ENCODE measurements around the gene SLC2A13.

The SLC2A13 gene

GRCh38 chr12:39883411-39883810 is 222.5 kb downstream of the SLC2A13 start:
- no peaks in the 10 kb centered on the region for H3K27me3 ChIP-seq
- H3K4me1 ChIP-seq: no peaks in the 10 kb centered on the region
- H3K27ac ChIP-seq: no peak overlapping the region
- H3K9me3 ChIP-seq (replicated peaks in 1 of 11): peaks cover 14 to 17% (median 17%) of the 10 kb centered on the region in 11 experiments
- no peak overlapping the region for H3K4me3 ChIP-seq
- H4K20me1 ChIP-seq: no peaks in the 10 kb centered on the region
- H3K4me2 ChIP-seq: no peak overlapping the region
- no peak for TF ChIP-seq Cebpa-rat (IDR thresholded peaks at IDR 0.05)
- H3K36me3 ChIP-seq: peaks cover 0 to 11% (median 0%) of the 10 kb centered on the region in 11 experiments; a peak in 4 of 22 replicates
- no peak overlapping the region for H3K9ac ChIP-seq

- no peaks in the 10 kb centered on the region for H4K20me1 ChIP-seq
- H3K36me3 ChIP-seq: peaks cover 0 to 11% (median 0%) of the 10 kb centered on the region in 11 experiments; a peak in 4 of 22 replicates
- H3K4me2 ChIP-seq: no peak overlapping the region
- H3K9ac ChIP-seq: no peak overlapping the region
- no peak overlapping the region for H3K4me3 ChIP-seq
- no peak overlapping the region for H3K27ac ChIP-seq
- peaks cover 21 to 30% (median 25%) of the 10 kb centered on the region in 11 experiments for H3K9me3 ChIP-seq (replicated peaks in 1 of 11)
- H3K27me3 ChIP-seq: no peaks in the 10 kb centered on the region
- no peak for TF ChIP-seq Cebpa-rat (IDR thresholded peaks at IDR 0.05)
- no peaks in the 10 kb centered on the region for H3K4me1 ChIP-seq
Observed at GRCh38 chr12:39878753-39879152, 227.1 kb downstream of the SLC2A13 start.

DNA sequence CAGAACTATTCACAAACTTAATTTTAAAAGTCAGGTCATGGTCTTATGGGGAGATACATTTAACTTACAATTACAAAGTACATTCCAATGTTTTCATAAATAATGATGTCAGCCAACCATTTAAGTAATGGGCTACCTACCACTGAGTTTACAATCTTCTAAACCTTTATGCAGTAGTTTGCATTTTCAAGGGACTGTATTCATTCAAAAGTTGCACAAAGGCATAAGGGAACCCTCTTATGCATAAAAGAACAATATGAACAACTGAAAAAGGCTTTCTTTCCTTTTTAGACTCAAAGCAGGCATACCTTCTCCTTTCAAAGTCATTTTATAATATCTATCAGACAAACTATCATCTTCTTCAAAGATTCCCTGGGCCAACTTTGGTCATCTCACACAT is 230.2 kb downstream of the SLC2A13 start:
- no peak for TF ChIP-seq Cebpa-rat (IDR thresholded peaks at IDR 0.05)
- peaks cover 21 to 30% (median 25%) of the 10 kb centered on the region in 11 experiments for H3K9me3 ChIP-seq (replicated peaks in 1 of 11)
- H3K9ac ChIP-seq: no peak overlapping the region
- H3K36me3 ChIP-seq: peaks cover 0 to 11% (median 0%) of the 10 kb centered on the region in 11 experiments; a peak in 4 of 22 replicates
- H3K27me3 ChIP-seq: no peaks in the 10 kb centered on the region
- no peak overlapping the region for H3K27ac ChIP-seq
- H3K4me1 ChIP-seq: no peaks in the 10 kb centered on the region
- no peak overlapping the region for H3K4me2 ChIP-seq
- no peak overlapping the region for H3K4me3 ChIP-seq
- H4K20me1 ChIP-seq: no peaks in the 10 kb centered on the region

- H3K4me2 ChIP-seq: no peak overlapping the region
- H3K4me3 ChIP-seq: no peak overlapping the region
- no peak for TF ChIP-seq Cebpa-rat (IDR thresholded peaks at IDR 0.05)
- H3K36me3 ChIP-seq: peaks cover 0 to 10% (median 0%) of the 10 kb centered on the region in 11 experiments; a peak in 4 of 22 replicates
- no peaks in the 10 kb centered on the region for H3K4me1 ChIP-seq
- no peaks in the 10 kb centered on the region for H4K20me1 ChIP-seq
- peaks cover 20 to 26% (median 22%) of the 10 kb centered on the region in 11 experiments for H3K9me3 ChIP-seq (replicated peaks in 1 of 11)
- H3K27ac ChIP-seq: no peak overlapping the region
- H3K9ac ChIP-seq: no peak overlapping the region
- no peaks in the 10 kb centered on the region for H3K27me3 ChIP-seq
Observed at GRCh38 chr12:39874785-39875184, 231.1 kb downstream of the SLC2A13 start.

GRCh38 chr12:39873065-39873464 is 232.8 kb downstream of the SLC2A13 start:
- H3K27ac ChIP-seq: no peak overlapping the region
- H3K4me1 ChIP-seq: no peaks in the 10 kb centered on the region
- no peak for TF ChIP-seq Cebpa-rat (IDR thresholded peaks at IDR 0.05)
- peaks cover 3 to 9% (median 5%) of the 10 kb centered on the region in 11 experiments; a peak in 19 of 22 replicates for H3K9me3 ChIP-seq (replicated peaks in 1 of 11)
- H3K4me2 ChIP-seq: no peak overlapping the region
- H4K20me1 ChIP-seq: no peaks in the 10 kb centered on the region
- no peak overlapping the region for H3K9ac ChIP-seq
- H3K4me3 ChIP-seq: no peak overlapping the region
- no peaks in the 10 kb centered on the region for H3K27me3 ChIP-seq
- peaks cover 0 to 3% (median 0%) of the 10 kb centered on the region in 11 experiments; a peak in 1 of 22 replicates for H3K36me3 ChIP-seq

DNA sequence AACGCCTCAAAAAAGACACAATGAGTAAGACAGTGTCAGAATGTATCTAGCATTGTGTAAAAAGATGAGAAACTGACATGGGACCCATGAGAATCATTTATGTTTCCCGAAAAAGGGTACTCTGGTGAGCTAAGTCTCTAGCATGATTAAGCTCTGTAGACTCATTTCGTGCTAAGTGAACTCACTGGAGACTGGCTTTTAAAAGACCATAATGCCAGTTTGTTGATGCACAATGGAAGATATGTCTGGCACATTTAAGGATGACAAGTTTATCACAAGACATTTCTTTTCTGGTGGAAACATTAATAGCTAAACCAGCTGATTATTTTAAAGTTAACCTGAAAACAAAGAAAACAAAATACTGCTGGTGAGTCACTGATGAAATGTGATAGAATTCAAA is 233.5 kb downstream of the SLC2A13 start:
- Histone ChIP-seq H3K36me3 (peaks cover 0 to 3% (median 0%) of the 10 kb centered on the region in 11 experiments; a peak in 1 of 22 replicates), H3K27ac (no peak overlapping the region), H4K20me1 (no peaks in the 10 kb centered on the region), H3K9me3 (replicated peaks in 1 of 11) (peaks cover 0 to 3% (median 0%) of the 10 kb centered on the region in 11 experiments; a peak in 2 of 22 replicates), H3K4me3 (no peak overlapping the region), H3K4me2 (no peak overlapping the region), H3K9ac (no peak overlapping the region), H3K27me3 (no peaks in the 10 kb centered on the region), H3K4me1 (no peaks in the 10 kb centered on the region)
- TF ChIP-seq Cebpa-rat (IDR thresholded peaks at IDR 0.05): no peak

- Histone ChIP-seq H3K4me1 (no peaks in the 10 kb centered on the region), H3K36me3 (peaks cover 0 to 3% (median 0%) of the 10 kb centered on the region in 11 experiments; a peak in 1 of 22 replicates), H3K4me2 (no peak overlapping the region), H4K20me1 (no peaks in the 10 kb centered on the region), H3K27ac (no peak overlapping the region), H3K27me3 (no peaks in the 10 kb centered on the region), H3K4me3 (no peak overlapping the region), H3K9ac (no peak overlapping the region), H3K9me3 (replicated peaks in 1 of 11) (peaks cover 0 to 7% (median 0%) of the 10 kb centered on the region in 11 experiments; a peak in 3 of 22 replicates)
- TF ChIP-seq Cebpa-rat (IDR thresholded peaks at IDR 0.05): no peak
Observed at GRCh38 chr12:39868328-39868725, 237.6 kb downstream of the SLC2A13 start.

DNA sequence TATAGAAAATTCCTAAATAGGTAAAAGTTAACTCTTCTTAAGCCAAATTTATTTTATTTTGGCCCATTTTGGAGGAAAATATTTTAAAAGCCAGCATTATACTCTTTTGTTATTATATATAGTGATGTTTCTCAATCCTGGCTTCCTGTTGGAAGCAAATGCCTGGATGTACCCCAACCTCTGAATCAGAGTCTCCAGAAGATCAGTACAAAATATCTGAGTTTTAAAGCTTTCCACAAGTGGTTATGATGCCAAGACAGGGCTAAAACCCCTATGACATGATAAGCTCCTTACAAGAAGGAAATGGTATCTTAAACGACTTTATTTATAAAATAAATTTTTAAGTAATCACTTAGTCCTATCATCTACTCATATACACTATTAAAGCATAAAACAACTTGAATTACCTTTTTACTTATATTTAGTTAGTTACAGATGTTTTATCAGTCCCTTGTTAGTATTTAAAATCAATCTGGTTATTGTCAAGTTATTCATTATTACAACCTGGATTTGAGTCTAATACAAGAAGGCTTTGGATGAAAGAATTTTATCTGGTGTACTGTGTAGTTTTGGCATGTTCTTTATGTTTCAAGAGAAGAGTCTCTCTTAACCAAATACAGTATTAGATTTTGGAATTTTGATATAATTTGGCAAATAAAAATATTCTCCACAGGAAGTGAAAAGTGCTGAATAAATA is 238.1 kb downstream of the SLC2A13 start:
- Histone ChIP-seq H3K4me1 (no peaks in the 10 kb centered on the region), H3K4me2 (no peak overlapping the region), H3K27ac (no peak overlapping the region), H3K9me3 (replicated peaks in 1 of 11) (peaks cover 0 to 7% (median 0%) of the 10 kb centered on the region in 11 experiments; a peak in 3 of 22 replicates), H4K20me1 (no peaks in the 10 kb centered on the region), H3K27me3 (no peaks in the 10 kb centered on the region), H3K9ac (no peak overlapping the region), H3K4me3 (no peak overlapping the region), H3K36me3 (peaks cover 0 to 3% (median 0%) of the 10 kb centered on the region in 11 experiments; a peak in 1 of 22 replicates)
- TF ChIP-seq Cebpa-rat (IDR thresholded peaks at IDR 0.05): no peak

DNA sequence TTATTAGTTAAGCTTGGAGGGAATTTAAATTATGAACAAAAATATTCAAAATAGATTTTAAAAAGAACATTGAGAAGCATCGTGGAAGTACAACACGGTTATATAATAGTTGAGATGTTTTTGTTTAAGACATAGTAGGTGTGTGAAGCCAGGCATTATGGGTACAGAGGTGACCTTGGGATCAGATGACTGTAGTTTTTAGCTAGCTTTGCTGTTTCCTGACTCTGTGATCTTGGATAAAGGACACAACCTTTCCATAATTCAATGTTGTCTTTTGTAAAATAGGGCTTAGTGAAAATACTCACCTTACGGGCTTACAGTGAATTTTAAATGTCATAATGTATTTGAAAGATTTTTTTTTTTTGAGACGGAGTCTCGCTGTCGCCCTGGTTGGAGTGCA is 239.7 kb downstream of the SLC2A13 start:
- no peak overlapping the region for H3K4me2 ChIP-seq
- no peaks in the 10 kb centered on the region for H3K27me3 ChIP-seq
- peaks cover 0 to 3% (median 0%) of the 10 kb centered on the region in 11 experiments; a peak in 1 of 22 replicates for H3K36me3 ChIP-seq
- TF ChIP-seq Cebpa-rat (IDR thresholded peaks at IDR 0.05): no peak
- no peaks in the 10 kb centered on the region for H3K4me1 ChIP-seq
- no peak overlapping the region for H3K4me3 ChIP-seq
- no peak overlapping the region for H3K27ac ChIP-seq
- H3K9me3 ChIP-seq (replicated peaks in 1 of 11): peaks cover 0 to 7% (median 0%) of the 10 kb centered on the region in 11 experiments; a peak in 3 of 22 replicates
- no peak overlapping the region for H3K9ac ChIP-seq
- H4K20me1 ChIP-seq: no peaks in the 10 kb centered on the region
